ENCODE results near the gene ATPAF1. TPM values are rescaled to one million over a fixed set of nuclear protein-coding genes. Genes with fewer than 3 reads are reported as not detected.

Gene ATPAF1
- total RNA-seq, 1 experiment from 2014 or later = 50.3 TPM

DNA sequence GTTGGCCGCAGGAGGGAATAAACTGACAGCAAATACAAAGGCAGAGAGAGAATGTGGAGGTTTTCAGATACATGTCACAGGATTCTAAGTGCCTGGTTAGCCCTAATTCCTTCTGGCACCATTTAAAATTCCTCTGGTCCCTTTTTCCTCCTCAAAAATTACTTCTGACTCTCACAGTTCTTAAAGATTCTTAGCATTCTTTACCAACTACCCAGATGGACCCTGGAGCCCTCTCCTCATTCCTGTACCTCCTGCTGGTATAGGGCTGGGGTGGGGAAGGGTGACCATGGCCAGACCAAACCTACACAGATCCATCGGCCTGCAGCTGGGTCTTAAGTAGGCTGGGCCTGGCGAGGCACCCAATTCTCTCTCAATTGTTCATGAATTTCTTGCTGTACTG is 71.3 kb downstream of the ATPAF1 start:
- BruUV-seq (replicated peaks) = no TSS peak
- Histone ChIP-seq H3F3A (ENCODE audit: insufficient read depth, low read depth) (no peaks in the 10 kb centered on the region), H3K9me2 (ENCODE audit: insufficient read depth) (no peaks in the 10 kb centered on the region), H4K20me1 (ENCODE audit: insufficient read depth) (no peaks in the 10 kb centered on the region), H3K36me3 (ENCODE audit: low read depth) (peaks cover 27% of the 10 kb centered on the region), H3K27me3 (ENCODE audit: insufficient read depth, low read depth) (no peaks in the 10 kb centered on the region), H3K4me1 (replicated peaks; ENCODE audit: insufficient read depth) (no peaks in the 10 kb centered on the region), H3K9me3 (ENCODE audit: insufficient read depth, low read depth) (no peaks in the 10 kb centered on the region), H3K4me3 (no peak overlapping the region), H3K4me2 (no peak overlapping the region), H2AFZ (no peak overlapping the region), H3K79me2 (ENCODE audit: low read depth) (peaks cover 19% of the 10 kb centered on the region), H3K27ac (no peak overlapping the region)
- intact Hi-C loops (cut with micrococcal nuclease; ENCODE audit: unreplicated experiment) = no loop called here
- no peak for DNase-seq
- no peak for TF ChIP-seq EZH2 (IDR thresholded peaks at IDR 0.05; ENCODE audit: low read depth)
- TF ChIP-seq, protein P1, sequence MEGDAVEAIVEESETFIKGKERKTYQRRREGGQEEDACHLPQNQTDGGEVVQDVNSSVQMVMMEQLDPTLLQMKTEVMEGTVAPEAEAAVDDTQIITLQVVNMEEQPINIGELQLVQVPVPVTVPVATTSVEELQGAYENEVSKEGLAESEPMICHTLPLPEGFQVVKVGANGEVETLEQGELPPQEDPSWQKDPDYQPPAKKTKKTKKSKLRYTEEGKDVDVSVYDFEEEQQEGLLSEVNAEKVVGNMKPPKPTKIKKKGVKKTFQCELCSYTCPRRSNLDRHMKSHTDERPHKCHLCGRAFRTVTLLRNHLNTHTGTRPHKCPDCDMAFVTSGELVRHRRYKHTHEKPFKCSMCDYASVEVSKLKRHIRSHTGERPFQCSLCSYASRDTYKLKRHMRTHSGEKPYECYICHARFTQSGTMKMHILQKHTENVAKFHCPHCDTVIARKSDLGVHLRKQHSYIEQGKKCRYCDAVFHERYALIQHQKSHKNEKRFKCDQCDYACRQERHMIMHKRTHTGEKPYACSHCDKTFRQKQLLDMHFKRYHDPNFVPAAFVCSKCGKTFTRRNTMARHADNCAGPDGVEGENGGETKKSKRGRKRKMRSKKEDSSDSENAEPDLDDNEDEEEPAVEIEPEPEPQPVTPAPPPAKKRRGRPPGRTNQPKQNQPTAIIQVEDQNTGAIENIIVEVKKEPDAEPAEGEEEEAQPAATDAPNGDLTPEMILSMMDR (conservative IDR thresholded peaks at IDR 0.05) = no peak
- CTCF ChIA-PET = interaction anchor here (0.7 kb wide), 1 partner anchor 47 kb away, joined by 5 read pairs; no protein-coding TSS in a partner anchor
- POLR2A ChIA-PET (ENCODE audit: unreplicated experiment) = interaction anchor here (1.2 kb wide), 1 partner anchor 151 kb away, joined by 8 read pairs; no protein-coding TSS in a partner anchor

DNA sequence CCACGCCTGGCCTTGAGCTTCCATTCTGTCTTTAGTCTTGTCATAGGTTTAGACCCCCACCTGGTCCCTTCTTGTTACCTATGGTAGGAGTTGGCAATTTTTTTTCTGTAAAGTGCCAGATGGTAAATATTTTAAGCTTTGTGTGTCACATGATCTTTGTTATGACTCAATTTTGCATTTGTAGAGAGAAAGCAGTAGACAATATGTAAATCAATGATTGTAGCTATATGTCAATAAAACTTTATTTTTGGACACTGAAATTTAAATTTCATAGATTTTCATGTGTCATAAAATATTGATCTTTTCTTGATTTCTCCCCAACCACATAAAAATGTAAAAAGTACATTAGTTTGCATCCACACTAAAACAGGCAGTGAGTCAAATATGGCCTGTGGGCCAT is 72.1 kb downstream of the ATPAF1 start:
- no peaks in the 10 kb centered on the region for H3K27me3 ChIP-seq (ENCODE audit: insufficient read depth, low read depth)
- no peaks in the 10 kb centered on the region for H3K9me2 ChIP-seq (ENCODE audit: insufficient read depth)
- peaks cover 12% of the 10 kb centered on the region; the same call in 1 of the 2 replicates for H3K79me2 ChIP-seq (ENCODE audit: low read depth)
- ChIA-PET CTCF (no interaction called here), POLR2A (ENCODE audit: unreplicated experiment) (interaction anchor here (0.7 to 1.2 kb wide), 4 partner anchors 16 to 256 kb away, joined by 3 to 8 read pairs (median 6); partner anchors contain the start of gene NSUN4)
- DNase-seq = no peak
- no peaks in the 10 kb centered on the region for H4K20me1 ChIP-seq (ENCODE audit: insufficient read depth)
- no TSS peak for BruUV-seq (replicated peaks)
- H3K36me3 ChIP-seq (ENCODE audit: low read depth) = peaks cover 33% of the 10 kb centered on the region
- intact Hi-C loops (cut with micrococcal nuclease; ENCODE audit: unreplicated experiment) = no loop called here
- no peak overlapping the region for H2AFZ ChIP-seq
- no peak overlapping the region for H3K4me3 ChIP-seq
- H3K9me3 ChIP-seq (ENCODE audit: insufficient read depth, low read depth) = no peaks in the 10 kb centered on the region
- H3K4me2 ChIP-seq = no peak overlapping the region
- H3F3A ChIP-seq (ENCODE audit: insufficient read depth, low read depth) = no peaks in the 10 kb centered on the region
- no peak overlapping the region for H3K27ac ChIP-seq
- no peaks in the 10 kb centered on the region for H3K4me1 ChIP-seq (replicated peaks; ENCODE audit: insufficient read depth)
- TF ChIP-seq EZH2 (IDR thresholded peaks at IDR 0.05; ENCODE audit: low read depth) = no peak
- TF ChIP-seq, protein P1 (conservative IDR thresholded peaks at IDR 0.05) = no peak

DNA sequence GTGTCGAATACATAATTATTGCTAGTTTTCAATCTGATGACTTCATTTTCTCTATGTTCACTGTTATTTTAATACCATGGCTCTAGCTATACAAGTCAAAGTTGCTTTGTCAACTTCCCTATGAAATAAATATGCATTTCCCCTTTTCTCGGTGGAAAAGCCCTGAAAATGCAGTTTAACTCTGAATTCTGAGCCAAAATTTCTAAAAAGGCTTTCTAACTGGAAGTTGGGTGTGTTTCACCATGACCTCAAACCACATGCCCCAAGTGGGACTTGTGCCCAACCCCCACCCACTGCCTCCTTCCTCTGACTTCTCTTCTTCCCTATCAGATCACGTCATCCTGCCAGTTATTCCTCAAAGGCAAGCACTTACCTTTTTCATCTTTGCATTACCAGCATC is 73.0 kb downstream of the ATPAF1 start:
- no peak overlapping the region for H3K4me2 ChIP-seq
- H3K4me1 ChIP-seq (replicated peaks; ENCODE audit: insufficient read depth) = no peaks in the 10 kb centered on the region
- H3K9me2 ChIP-seq (ENCODE audit: insufficient read depth) = no peaks in the 10 kb centered on the region
- H4K20me1 ChIP-seq (ENCODE audit: insufficient read depth) = no peaks in the 10 kb centered on the region
- no peak for DNase-seq
- TF ChIP-seq EZH2 (IDR thresholded peaks at IDR 0.05; ENCODE audit: low read depth) = no peak
- TF ChIP-seq, protein P1 (conservative IDR thresholded peaks at IDR 0.05) = no peak
- intact Hi-C loops (cut with micrococcal nuclease; ENCODE audit: unreplicated experiment) = no loop called here
- ChIA-PET POLR2A (ENCODE audit: unreplicated experiment) (no interaction called here), CTCF (no interaction called here)
- no peak overlapping the region for H3K27ac ChIP-seq
- BruUV-seq (replicated peaks) = no TSS peak
- H3K4me3 ChIP-seq = no peak overlapping the region
- H3F3A ChIP-seq (ENCODE audit: insufficient read depth, low read depth) = no peaks in the 10 kb centered on the region
- peaks cover 30% of the 10 kb centered on the region for H3K36me3 ChIP-seq (ENCODE audit: low read depth)
- no peaks in the 10 kb centered on the region for H3K27me3 ChIP-seq (ENCODE audit: insufficient read depth, low read depth)
- H3K79me2 ChIP-seq (ENCODE audit: low read depth) = peaks cover 7% of the 10 kb centered on the region; the same call in 1 of the 2 replicates
- no peaks in the 10 kb centered on the region for H3K9me3 ChIP-seq (ENCODE audit: insufficient read depth, low read depth)
- no peak overlapping the region for H2AFZ ChIP-seq
